ENCODE measurements around the gene AKR1A1.
"Not testable (repeated sequence)": the region's sequence is repeated elsewhere in the genome, so short reads cannot be mapped to it uniquely, and the experiment has no call there.

AKR1A1 gene

DNA sequence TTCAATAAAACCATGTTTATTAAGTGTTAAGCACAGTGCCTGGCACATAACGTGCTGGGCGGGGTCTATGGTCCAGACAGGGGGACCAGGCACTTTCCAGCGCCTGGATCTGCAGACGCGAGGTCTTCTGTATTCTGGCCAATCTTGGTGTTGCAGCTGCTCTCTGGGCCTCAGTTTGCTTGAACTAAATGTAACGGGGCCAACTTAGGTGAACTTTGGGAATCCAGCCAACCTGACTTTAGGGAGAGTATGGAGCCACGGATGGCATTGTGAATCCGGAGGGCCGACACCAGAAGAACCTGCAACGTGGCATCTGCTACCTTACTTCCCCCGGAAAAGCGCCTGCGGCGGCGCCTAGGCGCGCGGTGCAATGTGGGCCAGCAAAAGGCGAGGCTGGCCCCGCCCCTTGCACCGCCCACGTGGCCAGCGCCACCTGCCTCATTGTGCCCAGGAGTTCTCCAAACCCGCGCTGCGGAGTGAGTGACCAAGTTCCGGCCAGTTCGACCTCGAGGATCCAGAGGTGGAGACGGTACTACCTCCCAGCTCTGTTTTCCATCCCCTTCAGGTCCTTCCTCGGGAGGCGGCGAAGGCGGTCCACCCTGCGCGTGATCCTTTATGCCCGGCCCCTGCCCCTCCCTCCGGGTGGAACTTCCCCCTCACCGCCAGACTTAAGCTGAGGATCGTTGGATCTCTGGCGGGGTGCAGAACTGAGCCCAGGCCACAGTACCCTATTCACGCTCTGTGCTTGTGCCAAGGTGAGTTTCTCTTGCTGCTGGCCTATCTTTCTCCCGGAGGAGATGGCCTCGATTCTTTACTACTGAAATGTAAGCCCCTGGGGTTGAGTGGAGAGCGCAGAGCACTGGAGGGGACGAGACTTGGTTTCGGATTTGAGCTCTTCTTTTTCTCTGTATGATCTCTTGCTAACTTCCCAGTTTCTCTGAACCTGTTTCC is at the start of gene AKR1A1:
TSS of gene AKR1A1 (plus strand) at position 426 of the 951 bp plus-strand sequence. CDS start 10,969 bp downstream, outside the sequence.
- no peak for DNase-seq (ENCODE audit: low read depth)

DNA sequence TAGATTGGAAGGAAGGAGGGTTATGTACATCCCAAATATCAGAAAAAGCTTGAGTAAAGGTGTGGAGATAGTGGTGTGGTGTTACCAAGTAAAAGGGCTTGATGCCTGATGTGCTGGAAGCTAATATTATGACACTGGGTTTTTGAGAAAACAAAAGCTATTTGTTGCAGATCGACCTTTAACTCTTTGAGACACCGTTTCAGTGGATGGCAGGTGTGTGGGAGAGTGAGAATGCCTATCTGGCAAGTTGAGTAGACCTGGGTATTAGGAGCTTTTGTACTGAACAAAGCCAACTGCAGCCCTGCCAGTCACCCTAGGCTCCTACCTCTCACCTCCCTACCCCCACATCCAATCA is 49.1 kb upstream of the AKR1A1 start:
- no peak for DNase-seq (ENCODE audit: low read depth)

DNA sequence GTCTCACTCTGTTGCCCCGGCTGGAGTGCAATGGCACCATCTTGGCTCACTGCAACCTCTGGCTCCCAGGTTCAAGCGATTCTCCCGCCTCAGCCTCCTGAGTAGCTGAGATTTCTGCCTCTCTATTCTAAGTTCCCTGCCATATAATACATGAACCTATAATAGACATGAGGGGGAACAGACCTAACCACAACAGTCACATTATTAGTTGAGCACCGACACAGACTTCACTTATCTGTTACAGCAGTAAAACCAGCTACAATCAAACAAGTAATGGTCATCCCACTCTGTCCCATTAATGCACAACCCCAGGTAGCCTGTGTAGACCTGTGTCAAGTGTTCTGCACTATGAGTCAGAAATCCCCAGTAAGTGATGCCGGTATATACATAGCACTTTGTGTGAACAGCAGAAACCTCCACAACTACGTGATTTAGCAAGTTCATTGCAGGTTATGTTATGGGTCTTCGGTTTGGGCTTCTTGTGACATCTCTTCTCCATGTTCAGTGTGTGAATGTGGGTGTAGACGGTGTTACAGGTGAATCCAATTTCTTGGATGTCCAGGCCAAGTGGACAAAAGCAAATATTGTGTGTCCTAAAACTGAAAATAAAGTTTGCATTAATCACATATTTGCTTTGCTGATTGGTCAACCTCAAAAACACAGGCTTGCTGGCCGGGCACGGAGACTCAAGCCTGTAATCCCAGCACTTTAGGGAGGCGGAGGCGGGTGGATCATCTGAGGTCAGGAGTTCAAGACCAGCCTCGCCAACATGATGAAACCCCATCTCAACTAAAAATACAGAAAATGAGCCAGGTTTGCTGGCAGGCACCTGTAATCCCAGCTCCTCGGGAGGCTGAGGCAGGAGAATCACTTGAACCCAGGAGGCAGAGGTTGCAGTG is 46.9 kb upstream of the AKR1A1 start:
- no peak for DNase-seq (ENCODE audit: low read depth)

DNA sequence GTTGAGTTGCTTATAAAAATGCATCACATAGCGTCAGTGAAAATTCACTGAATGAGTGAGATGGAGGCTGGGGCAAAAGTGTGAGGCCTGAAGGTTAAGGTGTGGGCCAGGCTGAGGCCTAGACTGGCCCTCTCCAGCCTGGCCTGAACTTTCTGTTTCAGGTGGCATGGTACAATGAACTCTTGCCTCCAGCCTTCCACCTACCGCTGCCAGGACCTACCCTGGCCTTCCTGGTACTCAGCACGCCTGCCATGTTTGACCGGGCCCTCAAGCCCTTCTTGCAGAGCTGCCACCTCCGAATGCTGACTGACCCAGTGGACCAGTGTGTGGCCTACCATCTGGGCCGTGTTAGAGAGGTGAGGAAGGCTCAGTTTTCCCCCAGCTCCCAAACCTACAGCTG is 43.4 kb upstream of the AKR1A1 start:
- no peak for DNase-seq (ENCODE audit: low read depth)

DNA sequence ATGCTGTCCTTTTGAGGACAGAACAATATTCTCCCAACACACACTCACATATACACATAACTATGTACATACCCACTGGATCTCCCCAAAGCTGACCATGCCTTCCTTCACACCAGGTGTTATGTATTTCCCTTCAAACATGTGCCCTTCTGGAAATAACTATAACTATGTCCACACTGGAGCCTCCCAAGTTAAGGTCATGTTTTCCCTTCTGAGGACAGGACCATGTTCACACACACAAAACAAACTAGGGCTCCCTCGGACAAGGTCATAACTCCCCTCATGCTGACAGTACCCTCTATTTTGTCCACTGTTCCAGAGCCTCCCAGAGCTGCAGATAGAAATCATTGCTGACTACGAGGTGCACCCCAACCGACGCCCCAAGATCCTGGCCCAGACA is 42.7 kb upstream of the AKR1A1 start:
- DNase-seq (ENCODE audit: low read depth), result no peak

DNA sequence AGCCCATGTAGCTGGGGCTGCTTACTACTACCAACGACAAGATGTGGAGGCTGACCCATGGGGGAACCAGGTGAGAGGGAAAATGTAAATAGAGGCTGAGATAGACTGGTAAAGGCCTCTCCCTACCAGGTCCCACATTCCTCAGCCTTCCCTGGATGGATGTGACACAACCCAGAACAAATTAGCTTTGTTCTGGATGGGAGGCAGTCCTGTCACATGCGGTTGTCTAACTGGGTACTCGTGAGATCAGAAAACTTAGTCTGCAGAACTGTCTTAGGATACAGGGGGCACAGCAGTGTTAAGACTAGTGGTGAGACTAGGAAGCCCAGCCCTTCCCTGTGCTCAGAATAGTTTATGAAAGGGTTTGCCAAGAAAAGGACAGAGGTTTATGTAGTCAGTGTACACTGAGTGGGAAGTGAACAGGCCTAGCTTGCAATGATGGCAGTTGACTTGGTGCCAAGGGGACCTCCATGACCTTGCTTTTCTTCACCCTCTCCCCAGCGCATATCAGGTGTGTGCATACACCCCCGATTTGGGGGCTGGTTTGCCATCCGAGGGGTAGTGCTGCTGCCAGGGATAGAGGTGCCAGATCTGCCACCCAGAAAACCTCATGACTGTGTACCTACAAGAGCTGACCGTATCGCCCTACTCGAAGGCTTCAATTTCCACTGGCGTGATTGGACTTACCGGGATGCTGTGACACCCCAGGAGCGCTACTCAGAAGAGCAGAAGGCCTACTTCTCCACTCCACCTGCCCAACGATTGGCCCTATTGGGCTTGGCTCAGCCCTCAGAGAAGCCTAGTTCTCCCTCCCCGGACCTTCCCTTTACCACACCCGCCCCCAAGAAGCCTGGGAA is 42.1 kb upstream of the AKR1A1 start:
- DNase-seq (ENCODE audit: low read depth), result no peak

DNA sequence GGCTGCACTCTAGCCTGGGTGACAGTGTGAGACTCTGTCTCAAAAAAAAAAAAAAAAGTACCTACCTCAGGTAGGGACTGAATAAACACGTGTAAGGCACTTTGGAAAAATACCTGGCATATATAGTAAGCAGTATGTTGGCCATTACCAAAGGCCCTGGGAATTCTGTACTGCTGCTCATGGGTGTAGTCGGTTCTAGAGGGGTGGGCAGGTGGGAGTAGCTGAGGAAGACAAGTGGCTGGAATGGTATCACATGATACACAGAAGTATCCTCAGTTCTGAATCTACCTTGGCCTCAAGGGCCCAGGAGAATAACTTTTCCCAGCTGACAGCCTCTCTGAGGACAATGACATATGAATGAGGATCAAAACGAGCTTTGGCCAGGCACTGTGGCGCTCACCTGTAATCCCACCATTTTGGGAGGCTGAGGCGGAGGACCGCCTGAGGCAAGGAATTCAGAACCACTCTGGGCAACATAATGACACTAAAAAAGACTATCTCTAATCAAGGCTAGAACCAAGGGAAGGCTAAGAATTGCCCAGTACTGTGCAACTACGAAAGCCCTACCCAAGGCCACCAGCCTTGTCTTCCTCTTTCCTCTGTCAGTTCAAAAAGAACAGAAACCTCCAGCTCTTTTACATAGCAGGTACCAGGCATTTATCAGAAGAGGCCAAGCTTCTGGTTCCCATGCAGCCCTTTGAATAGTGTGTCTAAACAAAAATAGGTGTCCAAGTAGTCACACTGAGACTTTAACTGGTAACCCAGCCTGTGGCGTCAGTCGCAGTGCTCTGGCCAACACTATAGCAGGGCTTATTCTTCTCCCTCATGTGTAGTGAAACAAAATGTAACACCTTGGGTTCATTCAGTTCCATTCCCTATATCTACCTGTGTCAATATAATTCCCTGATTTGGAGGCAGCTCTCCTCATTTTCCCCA is 40.3 kb upstream of the AKR1A1 start:
- no peak for DNase-seq (ENCODE audit: low read depth)

DNA sequence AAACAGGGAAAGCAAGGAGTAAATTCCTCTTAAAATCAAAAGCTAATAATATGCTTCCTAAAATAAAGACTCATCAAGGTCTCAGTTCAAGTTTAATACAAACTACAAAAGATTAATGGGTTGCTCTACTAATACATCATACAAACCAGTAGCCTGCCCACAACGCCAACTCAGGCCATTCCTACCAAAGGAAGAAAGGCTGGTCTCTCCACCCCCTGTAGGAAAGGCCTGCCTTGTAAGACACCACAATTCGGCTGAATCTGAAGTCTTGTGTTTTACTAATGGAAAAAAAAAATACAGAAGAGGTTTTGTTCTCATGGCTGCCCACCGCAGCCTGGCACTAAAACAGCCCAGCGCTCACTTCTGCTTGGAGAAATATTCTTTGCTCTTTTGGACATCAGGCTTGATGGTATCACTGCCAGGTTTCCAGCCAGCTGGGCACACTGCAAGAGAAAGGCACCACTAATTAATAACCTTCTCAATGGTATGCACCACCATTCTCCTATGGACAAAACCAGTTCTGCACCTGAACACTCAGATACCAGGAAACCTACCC is 39.6 kb upstream of the AKR1A1 start:
- no peak for DNase-seq (ENCODE audit: low read depth)

DNA sequence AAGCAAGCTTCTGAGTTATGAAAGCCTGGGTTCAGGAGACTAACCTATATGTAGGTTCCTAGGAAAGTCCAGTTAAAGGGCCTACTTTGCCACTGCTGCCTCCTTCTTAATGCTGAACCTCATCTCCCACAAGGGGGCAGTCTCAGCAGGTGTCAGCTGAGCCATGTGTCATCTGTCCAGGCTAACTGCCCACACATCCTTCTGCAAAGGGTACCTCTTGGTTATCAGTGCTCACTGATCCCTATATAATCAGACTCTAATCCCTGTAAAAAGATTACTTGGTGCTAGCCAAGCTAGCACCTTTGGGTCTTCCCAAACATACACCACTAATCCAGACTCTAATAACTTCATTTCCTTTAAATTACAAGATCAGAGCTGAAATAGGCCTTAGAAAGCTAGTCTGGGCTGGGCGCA is 38.0 kb upstream of the AKR1A1 start:
- DNase-seq (ENCODE audit: low read depth), result no peak

DNA sequence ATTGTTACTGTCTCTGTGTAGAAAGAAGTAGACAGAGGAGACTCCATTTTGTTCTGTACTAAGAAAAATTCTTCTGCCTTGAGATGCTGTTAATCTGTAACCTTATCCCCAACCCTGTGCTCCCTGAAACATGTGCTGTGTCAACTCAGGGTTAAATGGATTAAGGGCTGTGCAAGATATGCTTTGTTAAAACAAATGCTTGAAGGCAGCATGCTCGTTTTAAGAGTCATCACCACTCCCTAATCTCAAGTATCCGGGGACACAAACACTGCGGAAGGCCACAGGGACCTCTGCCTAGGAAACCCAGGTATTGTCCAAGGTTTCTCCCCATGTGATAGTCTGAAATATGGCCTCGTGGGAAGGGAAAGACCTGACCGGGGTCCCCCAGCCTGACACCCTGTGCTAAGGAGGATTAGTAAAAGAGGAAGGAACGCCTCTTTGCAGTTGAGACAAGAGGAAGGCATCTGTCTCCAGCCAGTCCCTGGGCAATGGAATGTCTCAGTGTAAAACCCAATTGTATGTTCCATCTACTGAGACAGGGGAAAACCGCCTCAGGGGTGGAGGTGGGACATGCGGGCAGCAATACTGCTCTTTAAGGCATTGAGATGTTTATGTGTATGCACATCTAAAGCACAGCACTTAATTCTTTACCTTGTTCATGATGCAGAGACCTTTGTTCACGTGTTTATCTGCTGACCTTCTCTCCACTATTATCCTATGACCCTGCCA is 36.9 kb upstream of the AKR1A1 start:
- DNase-seq (ENCODE audit: low read depth), result not testable (repeated sequence)

DNA sequence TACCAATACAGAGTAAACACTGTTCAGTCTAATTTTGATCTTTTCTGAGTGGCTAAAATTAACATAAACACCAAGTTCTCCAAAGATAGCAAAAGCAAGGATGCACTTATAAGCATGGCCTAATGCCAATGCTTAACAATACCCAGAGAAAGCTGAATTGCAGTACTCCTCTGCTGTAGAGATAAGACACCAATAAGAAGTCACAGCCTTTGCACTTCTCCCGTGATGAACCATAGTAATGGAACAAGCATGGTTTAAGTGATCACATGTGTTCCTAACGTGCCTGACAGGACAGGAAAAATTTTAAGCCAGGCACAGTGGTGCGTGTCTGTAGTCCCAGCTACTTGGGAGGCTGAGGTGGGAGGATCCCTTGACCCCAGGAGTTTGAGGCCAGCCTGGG is 34.6 kb upstream of the AKR1A1 start:
- no peak for DNase-seq (ENCODE audit: low read depth)

DNA sequence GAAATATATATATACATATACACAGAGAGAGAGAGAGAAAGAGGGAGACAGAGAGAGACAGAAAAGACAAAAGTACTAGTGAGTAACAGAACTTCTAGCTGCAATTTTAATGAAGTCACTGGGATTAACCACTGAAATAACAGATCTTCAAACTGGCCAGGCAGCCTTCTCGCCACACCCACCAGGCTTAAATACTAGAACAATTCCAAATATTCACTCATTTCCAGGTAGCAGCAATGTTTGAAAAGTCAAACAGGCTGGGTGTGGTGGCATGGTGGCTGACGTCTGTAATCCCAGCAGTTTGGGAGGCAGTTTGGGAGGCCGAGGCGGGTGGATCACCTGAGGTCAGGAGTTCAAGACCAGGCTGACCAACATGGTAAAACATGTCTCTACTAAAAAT is 34.2 kb upstream of the AKR1A1 start:
- DNase-seq (ENCODE audit: low read depth), result no peak

DNA sequence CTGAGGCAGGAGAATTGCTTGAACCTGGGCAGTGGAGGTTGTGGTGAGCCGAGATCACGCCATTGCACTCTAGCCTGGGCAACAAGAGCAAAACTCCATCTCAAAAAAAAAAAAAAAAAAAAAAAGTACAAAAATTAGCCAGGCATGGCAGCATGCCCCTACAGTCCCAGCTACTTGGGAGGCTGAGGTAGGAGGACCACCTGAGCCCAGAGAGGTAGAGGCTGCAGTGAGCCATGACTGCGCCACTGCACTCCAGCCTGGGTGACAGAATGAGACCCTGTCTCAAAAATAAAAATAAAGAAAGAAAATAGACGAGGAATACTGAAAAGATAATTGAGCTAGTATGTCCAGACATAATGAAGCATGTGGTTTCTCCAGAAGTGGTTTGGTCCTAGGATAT is 32.3 kb upstream of the AKR1A1 start:
- DNase-seq (ENCODE audit: low read depth), result not testable (repeated sequence)

DNA sequence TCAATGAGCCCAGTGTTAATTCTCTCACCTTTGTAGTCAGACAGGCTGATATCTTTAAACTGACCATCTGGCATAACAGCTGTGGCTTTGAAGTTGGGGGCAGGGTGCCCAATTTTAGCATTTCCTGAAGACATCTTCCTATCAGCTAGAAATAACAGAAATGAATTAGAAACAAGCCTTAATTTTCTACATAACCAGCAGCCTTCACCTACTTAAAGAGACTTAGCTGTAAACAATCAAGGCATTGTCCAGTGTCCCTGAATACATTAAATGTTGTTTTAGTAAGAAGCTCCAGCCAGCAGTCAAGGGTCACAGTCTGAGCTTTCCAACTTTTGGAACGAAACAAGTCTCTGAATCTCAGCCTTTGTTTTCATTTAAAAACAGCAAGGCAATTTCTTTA is 31.7 kb upstream of the AKR1A1 start:
- no peak for DNase-seq (ENCODE audit: low read depth)

DNA sequence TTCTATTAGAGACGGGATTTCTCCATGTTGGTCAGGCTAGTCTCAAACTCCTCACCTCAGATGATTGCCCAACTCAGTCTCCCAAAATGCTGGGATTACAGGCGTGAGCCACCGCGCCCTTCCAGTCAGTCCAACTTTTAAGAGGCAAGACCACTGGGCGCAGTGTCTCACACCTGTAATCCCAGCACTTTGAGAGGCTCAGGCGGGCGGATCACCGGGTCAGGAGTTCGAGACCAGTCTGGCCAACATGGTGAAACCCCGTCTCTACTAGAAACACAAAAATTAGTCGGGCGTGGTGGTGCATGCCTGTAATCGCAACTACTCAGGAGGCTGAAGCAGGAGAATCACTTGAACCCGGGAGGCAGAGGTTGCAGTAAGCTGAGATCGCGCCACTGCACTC is 30.9 kb upstream of the AKR1A1 start:
- DNase-seq (ENCODE audit: low read depth), result not testable (repeated sequence)

DNA sequence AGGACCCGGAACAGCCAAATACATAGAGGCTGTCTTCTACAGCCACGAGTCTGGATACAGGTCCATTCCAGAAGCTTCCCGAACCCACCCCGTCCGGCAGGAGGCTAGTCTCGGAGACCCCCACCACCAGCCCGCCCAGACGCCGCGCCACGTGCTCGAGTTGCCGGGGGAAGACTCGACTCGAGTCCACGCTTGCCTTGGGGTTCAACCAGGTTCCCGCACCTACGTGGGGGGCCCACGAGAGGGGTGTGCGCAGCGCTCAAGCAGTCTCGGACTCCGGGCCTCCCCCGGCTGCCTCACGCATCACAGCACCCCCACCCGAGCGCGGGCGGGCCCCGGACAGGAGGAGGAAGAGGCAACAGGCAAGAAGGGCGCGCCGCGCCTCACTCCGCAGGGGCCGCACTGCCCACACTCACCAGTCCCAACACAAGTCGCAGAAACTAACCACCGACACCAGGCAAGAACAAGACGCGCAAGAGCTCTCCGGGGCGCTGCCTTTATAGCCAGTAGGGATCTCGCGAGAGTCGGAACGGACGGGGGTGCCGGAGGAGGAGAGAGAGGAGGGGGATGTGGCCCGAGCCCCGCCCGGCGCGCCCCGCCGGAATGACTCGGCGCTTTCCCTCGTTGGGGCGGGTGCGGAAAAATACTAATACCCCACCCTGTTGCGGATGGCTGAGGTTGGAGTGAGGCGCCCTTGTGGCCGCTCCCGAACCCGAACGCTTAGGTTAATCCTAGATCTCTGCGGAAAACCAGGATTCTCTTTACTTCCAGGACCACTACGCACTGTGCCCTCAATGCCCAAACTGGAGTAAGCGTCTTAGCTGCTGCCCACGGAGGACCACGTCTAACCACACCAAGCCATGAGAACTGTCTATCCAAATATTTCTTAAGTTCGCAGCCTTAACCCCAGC is 29.0 kb upstream of the AKR1A1 start, which contains the start of gene PRDX1:
TSS of gene PRDX1 (minus strand) at position 472 of the 911 bp plus-strand sequence. CDS start 2,841 bp downstream, outside the sequence.
- DNase-seq (ENCODE audit: low read depth), result peak; percentile 77

DNA sequence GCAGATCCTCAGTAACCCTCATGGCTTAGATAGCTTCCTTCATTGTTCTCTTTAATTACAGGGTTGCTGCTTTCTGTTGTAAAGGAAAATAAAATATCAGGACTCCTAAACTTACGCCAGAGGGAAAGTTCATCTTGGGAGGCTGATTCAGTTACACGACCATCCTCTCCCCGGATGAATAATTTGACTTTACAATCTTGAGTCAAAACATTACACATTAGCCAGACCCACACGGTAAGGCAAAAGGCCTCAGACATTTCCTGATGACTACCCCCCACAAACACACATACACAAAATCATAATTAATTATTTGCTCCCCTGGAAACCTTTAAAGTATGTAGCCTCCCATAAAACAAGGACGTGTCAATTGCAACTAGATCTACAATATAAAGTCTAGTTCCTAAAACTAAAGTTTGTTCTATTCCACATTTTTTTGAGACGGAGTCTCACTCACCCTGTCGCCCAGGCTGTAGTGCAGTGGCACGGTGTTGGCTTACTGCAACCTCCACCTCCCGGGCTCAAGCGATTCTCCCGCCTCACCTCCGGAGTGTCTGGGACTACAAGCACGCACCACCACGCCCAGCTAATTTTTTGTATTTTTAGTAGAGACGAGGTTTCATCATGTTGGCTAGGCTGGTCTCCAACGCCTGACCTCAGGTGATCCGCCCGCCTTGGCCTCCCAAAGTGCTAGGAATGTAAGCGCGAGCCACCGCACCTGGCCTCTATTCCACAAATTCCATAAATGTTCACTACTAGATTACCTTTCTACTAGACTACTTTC is 28.1 kb upstream of the AKR1A1 start:
- DNase-seq (ENCODE audit: low read depth), result no peak

DNA sequence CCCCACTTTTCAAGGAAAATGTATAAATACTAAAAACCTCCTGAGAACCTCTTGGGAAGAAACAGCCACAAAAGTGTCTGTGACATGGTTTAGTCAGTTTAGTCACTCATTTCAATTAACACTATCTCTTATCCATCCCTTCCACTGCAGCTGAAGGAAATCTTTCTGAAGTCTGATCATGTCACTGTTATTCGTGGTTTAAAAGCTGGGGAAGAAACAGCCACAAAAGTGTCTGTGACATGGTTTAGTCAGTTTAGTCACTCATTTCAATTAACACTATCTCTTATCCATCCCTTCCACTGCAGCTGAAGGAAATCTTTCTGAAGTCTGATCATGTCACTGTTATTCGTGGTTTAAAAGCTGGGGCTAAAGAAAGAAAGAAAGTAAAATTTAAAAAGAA is 27.1 kb upstream of the AKR1A1 start:
- DNase-seq (ENCODE audit: low read depth), result not testable (repeated sequence)

All from non-pigmented ciliary epithelial cell (primary cell).